WTC11 (cell line): ENCODE results near the gene MBD3L5.

ENCODE experiments used
- FOXP1 ChIP-seq: sonication (generic); formaldehyde crosslinking; IDR thresholded peaks from 2 replicates; pipeline ENCODE4 v1.8.0; 2022; ENCODE audit warnings: missing genetic modification reagents, mild to moderate bottlenecking, moderate library complexity, borderline replicate concordance
- GABPB1 ChIP-seq: sonication (generic); formaldehyde crosslinking; IDR thresholded peaks from 2 replicates; pipeline ENCODE4 v1.8.1; 2023; ENCODE audit warnings: mild to moderate bottlenecking, missing genetic modification reagents
- NFYB ChIP-seq: sonication (generic); formaldehyde crosslinking; conservative IDR thresholded peaks from 2 replicates; pipeline ENCODE4 v1.8.0; 2022; ENCODE audit warnings: low read depth, missing genetic modification reagents
- NR2C2 ChIP-seq: sonication (generic); formaldehyde crosslinking; IDR thresholded peaks from 2 replicates; pipeline ENCODE4 v1.8.0; 2022; ENCODE audit warnings: mild to moderate bottlenecking, missing genetic modification reagents
- SMAD3 ChIP-seq: sonication (generic); formaldehyde crosslinking; IDR thresholded peaks from 2 replicates; pipeline ENCODE4 v1.8.0; 2022; ENCODE audit warnings: missing genetic modification reagents, mild to moderate bottlenecking, borderline replicate concordance
- ZNF423 ChIP-seq: fragments of 250-450 bp; sonication (Bioruptor Pico); IDR thresholded peaks from 2 replicates; pipeline ENCODE4 v2.1.2; 2022; ENCODE audit warnings: mild to moderate bottlenecking, moderate library complexity
- TF ChIP-seq, protein P1 (sequence below): sonication (generic); formaldehyde crosslinking; IDR thresholded peaks from 2 replicates; pipeline ENCODE4 v1.8.0; 2022; ENCODE audit warnings: mild to moderate bottlenecking, missing genetic modification reagents
- TF ChIP-seq, protein P2 (sequence below): fragments of 200-600 bp; IDR thresholded peaks from 2 replicates; pipeline ENCODE4 v1.8.0; 2022; ENCODE audit warnings: antibody characterized with exemption
- TF ChIP-seq, protein P3 (sequence below): sonication (generic); formaldehyde crosslinking; IDR thresholded peaks from 2 replicates; pipeline ENCODE4 v1.8.1; 2022; ENCODE audit warnings: low read depth, missing genetic modification reagents, borderline replicate concordance
- TF ChIP-seq, protein P4 (sequence below): sonication (generic); formaldehyde crosslinking; conservative IDR thresholded peaks from 2 replicates; pipeline ENCODE4 v1.8.1; 2022; ENCODE audit warnings: mild to moderate bottlenecking, missing genetic modification reagents

DNA sequence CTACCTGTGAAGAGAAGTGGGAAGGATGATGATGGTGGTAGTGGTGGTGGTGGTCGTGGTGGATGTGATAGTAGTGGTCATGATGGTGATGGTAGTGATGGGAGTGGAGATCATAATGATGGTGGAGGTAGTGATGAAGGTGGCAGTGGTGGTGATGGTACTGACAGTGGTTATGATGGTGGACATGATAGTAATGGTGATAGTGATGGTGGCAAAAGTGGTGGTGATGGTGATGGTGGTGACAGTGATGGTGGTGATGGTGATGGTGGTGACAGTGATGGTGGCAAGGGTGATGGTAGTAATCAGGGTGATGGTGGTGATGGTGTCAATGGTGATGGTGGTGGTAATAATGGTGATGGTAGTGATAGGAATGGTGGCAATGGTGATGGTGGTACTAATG, 35.3 kb upstream of the MBD3L5 start:
- TF ChIP-seq, protein P1, sequence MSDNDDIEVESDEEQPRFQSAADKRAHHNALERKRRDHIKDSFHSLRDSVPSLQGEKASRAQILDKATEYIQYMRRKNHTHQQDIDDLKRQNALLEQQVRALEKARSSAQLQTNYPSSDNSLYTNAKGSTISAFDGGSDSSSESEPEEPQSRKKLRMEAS (CRISPR knock-in tag), result no peak
- TF ChIP-seq, protein P2, sequence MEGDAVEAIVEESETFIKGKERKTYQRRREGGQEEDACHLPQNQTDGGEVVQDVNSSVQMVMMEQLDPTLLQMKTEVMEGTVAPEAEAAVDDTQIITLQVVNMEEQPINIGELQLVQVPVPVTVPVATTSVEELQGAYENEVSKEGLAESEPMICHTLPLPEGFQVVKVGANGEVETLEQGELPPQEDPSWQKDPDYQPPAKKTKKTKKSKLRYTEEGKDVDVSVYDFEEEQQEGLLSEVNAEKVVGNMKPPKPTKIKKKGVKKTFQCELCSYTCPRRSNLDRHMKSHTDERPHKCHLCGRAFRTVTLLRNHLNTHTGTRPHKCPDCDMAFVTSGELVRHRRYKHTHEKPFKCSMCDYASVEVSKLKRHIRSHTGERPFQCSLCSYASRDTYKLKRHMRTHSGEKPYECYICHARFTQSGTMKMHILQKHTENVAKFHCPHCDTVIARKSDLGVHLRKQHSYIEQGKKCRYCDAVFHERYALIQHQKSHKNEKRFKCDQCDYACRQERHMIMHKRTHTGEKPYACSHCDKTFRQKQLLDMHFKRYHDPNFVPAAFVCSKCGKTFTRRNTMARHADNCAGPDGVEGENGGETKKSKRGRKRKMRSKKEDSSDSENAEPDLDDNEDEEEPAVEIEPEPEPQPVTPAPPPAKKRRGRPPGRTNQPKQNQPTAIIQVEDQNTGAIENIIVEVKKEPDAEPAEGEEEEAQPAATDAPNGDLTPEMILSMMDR, result no peak
- TF ChIP-seq NR2C2 (no peak), SMAD3 (CRISPR knock-in tag) (no peak), FOXP1 (no peak), GABPB1 (no peak), NFYB (CRISPR knock-in tag) (no peak), ZNF423 (CRISPR knock-in tag) (no peak)
- TF ChIP-seq, protein P3, sequence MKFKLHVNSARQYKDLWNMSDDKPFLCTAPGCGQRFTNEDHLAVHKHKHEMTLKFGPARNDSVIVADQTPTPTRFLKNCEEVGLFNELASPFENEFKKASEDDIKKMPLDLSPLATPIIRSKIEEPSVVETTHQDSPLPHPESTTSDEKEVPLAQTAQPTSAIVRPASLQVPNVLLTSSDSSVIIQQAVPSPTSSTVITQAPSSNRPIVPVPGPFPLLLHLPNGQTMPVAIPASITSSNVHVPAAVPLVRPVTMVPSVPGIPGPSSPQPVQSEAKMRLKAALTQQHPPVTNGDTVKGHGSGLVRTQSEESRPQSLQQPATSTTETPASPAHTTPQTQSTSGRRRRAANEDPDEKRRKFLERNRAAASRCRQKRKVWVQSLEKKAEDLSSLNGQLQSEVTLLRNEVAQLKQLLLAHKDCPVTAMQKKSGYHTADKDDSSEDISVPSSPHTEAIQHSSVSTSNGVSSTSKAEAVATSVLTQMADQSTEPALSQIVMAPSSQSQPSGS, result no peak
- TF ChIP-seq, protein P4, sequence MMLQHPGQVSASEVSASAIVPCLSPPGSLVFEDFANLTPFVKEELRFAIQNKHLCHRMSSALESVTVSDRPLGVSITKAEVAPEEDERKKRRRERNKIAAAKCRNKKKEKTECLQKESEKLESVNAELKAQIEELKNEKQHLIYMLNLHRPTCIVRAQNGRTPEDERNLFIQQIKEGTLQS (CRISPR knock-in tag), result no peak
